ENCODE results near the gene PIP5K1C.

- TF ChIP-seq CTCF (IDR thresholded peaks at IDR 0.05) (no peak), POLR2AphosphoS5 (IDR thresholded peaks at IDR 0.05) (no peak)
Measured at GRCh38 chr19:3719868-3720267, 19.6 kb upstream of the PIP5K1C start.

All from breast epithelium (tissue), 3 donors.